Activated B cell treated with CpG ODN at 0.5 μM for 24 hours (primary cell): ENCODE results near the gene CNEP1R1. TPM values are rescaled to one million over a fixed set of nuclear protein-coding genes. Genes with fewer than 3 reads are reported as not detected.

Source experiments
- ATAC-seq: fragments of 200-7000 bp; cut with Tn5 transposase; one replicate; pipeline ENCODE4 v1.10.0; 2021; ENCODE audit warnings: low read depth, mild to moderate bottlenecking, moderate library complexity
- CTCF ChIA-PET: fragments of 350-600 bp; sonication (Branson Sonifier 250); formaldehyde crosslinking; loops from one replicate; lab custom pipeline; 2021; ENCODE audit warnings: antibody characterized with exemption; lab: Charles Lee
- POLR2A ChIA-PET: fragments of 350-600 bp; sonication (Branson Sonifier 250); formaldehyde crosslinking; loops from one replicate; lab custom pipeline; 2021; ENCODE audit warnings: antibody characterized with exemption; lab: Charles Lee
- DNase-seq: peaks from one replicate; pipeline ENCODE4 v3.0.0; 2022
- H3K27ac Mint-ChIP-seq: one replicate; pipeline ENCODE4 v1.8.0; 2020; ENCODE audit warnings: mixed read lengths
- H3K27me3 Mint-ChIP-seq: one replicate; pipeline ENCODE4 v1.8.0; 2021; ENCODE audit warnings: mixed read lengths
- H3K36me3 Mint-ChIP-seq: one replicate; pipeline ENCODE4 v1.8.0; 2021; ENCODE audit warnings: low read depth, mixed read lengths
- H3K4me1 Mint-ChIP-seq: one replicate; pipeline ENCODE4 v1.8.0; 2021; ENCODE audit warnings: mixed read lengths
- H3K4me3 Mint-ChIP-seq: one replicate; pipeline ENCODE4 v1.8.0; 2020; ENCODE audit warnings: mild to moderate bottlenecking, mixed read lengths
- H3K9me3 Mint-ChIP-seq: one replicate; pipeline ENCODE4 v1.8.0; 2020; ENCODE audit warnings: mixed read lengths
- CTCF ChIP-seq: fragments of 200-600 bp; IDR thresholded peaks from one replicate; pipeline ENCODE4 v1.8.0; 2022; ENCODE audit warnings: antibody characterized with exemption, mild to moderate bottlenecking
- intact Hi-C: fragments of 100-400 bp; cut with micrococcal nuclease; formaldehyde crosslinking; loops from one replicate; pipeline ENCODE4 v1.15.1; 2024
- total RNA-seq: library from RNA; stranded (reverse); gene quantifications from 2 replicates; pipeline ENCODE4 v1.2.3, GENCODE V29; 2022

The CNEP1R1 gene
- total RNA-seq, 1 donor from 2014 or later = 31.0 TPM

GRCh38 chr16:50065241-50065623 is 40.2 kb downstream of the CNEP1R1 start:
- Mint-ChIP-seq H3K27ac (peak overlapping the region; percentile 90), H3K4me1 (peaks cover 29% of the 10 kb centered on the region), H3K4me3 (peak overlapping the region; percentile 90), H3K27me3 (no peaks in the 10 kb centered on the region), H3K9me3 (no peaks in the 10 kb centered on the region), H3K36me3 (peaks cover 10% of the 10 kb centered on the region)
- intact Hi-C loops = loop anchor here (1.0 to 5.0 kb wide), 4 partner anchors 40 to 676 kb away; partner anchors contain the start of genes CNEP1R1 and ZNF423
- DNase-seq (no peak), ATAC-seq (no peak)
- ChIA-PET CTCF (interaction anchor here (1.0 to 1.7 kb wide), 2 partner anchors 40 to 741 kb away, joined by 4 to 12 read pairs; partner anchors contain the start of gene CNEP1R1), POLR2A (interaction anchor here (1.2 to 2.4 kb wide), 6 partner anchors 40 to 677 kb away, joined by 3 to 17 read pairs (median 8); partner anchors contain the start of genes CNEP1R1, CYLD and TENT4B)
- no peak for TF ChIP-seq CTCF

- H3K4me1 Mint-ChIP-seq = peaks cover 31% of the 10 kb centered on the region
- peak within 1 kb of the TSS; percentile 90 for H3K4me3 Mint-ChIP-seq
- DNase-seq = peak; percentile 92
- ChIA-PET CTCF (interaction anchor here (0.6 to 1.7 kb wide), 4 partner anchors 40 to 740 kb away, joined by 3 to 12 read pairs (median 4); partner anchors contain the start of gene CNEP1R1), POLR2A (interaction anchor here (0.7 to 2.4 kb wide), 10 partner anchors 41 to 676 kb away, joined by 3 to 17 read pairs (median 4); partner anchors contain the start of genes CNEP1R1, CYLD and TENT4B)
- H3K9me3 Mint-ChIP-seq = no peaks in the 10 kb centered on the region
- H3K36me3 Mint-ChIP-seq = peaks cover 16% of the 10 kb centered on the region
- TF ChIP-seq CTCF = no peak
- ATAC-seq = peak; percentile 85
- H3K27ac Mint-ChIP-seq = peak within 1 kb of the TSS; percentile 90
- no peaks in the 10 kb centered on the region for H3K27me3 Mint-ChIP-seq
- intact Hi-C loops = loop anchor here (1.0 to 5.0 kb wide), 5 partner anchors 41 to 675 kb away; partner anchors contain the start of genes CNEP1R1 and ZNF423
Observed at GRCh38 chr16:50065624-50066481, 40.8 kb downstream of the CNEP1R1 start, which contains the start of gene HEATR3. TSS of gene HEATR3 (plus strand) at chr16:50065970. CDS start at chr16:50066132, 162 bp downstream.

- ATAC-seq = no peak
- TF ChIP-seq CTCF = no peak
- Mint-ChIP-seq H3K4me1 (peaks cover 31% of the 10 kb centered on the region), H3K36me3 (peaks cover 20% of the 10 kb centered on the region), H3K27ac (peak overlapping the region; percentile 81), H3K27me3 (no peaks in the 10 kb centered on the region), H3K9me3 (no peaks in the 10 kb centered on the region), H3K4me3 (peak overlapping the region; percentile 90)
- ChIA-PET POLR2A (interaction anchor here (0.7 to 2.4 kb wide), 10 partner anchors 42 to 675 kb away, joined by 3 to 17 read pairs (median 3); partner anchors contain the start of genes CNEP1R1, CYLD and TENT4B), CTCF (interaction anchor here (1.0 to 2.7 kb wide), 5 partner anchors 41 to 599 kb away, joined by 5 to 17 read pairs (median 12); partner anchors contain the start of gene CNEP1R1)
- intact Hi-C loops = loop anchor here (1.0 to 5.0 kb wide), 3 partner anchors 86 to 209 kb away; partner anchors contain the start of gene ZNF423
- DNase-seq = no peak
Observed at GRCh38 chr16:50066482-50067289, 41.7 kb downstream of the CNEP1R1 start.

GRCh38 chr16:50067290-50067853 is 42.3 kb downstream of the CNEP1R1 start:
- no peak for ATAC-seq
- Mint-ChIP-seq H3K36me3 (peaks cover 21% of the 10 kb centered on the region), H3K4me1 (peaks cover 31% of the 10 kb centered on the region), H3K27ac (no peak overlapping the region), H3K4me3 (peak overlapping the region; percentile 90), H3K27me3 (no peaks in the 10 kb centered on the region), H3K9me3 (no peaks in the 10 kb centered on the region)
- no peak for TF ChIP-seq CTCF
- ChIA-PET POLR2A (interaction anchor here (0.7 to 2.4 kb wide), 3 partner anchors 84 to 674 kb away, joined by 3 to 9 read pairs (median 3); partner anchors contain the start of gene CYLD), CTCF (interaction anchor here (0.7 to 2.7 kb wide), 4 partner anchors 43 to 599 kb away, joined by 3 to 17 read pairs (median 10); partner anchors contain the start of gene CNEP1R1)
- DNase-seq = no peak
- intact Hi-C loops = loop anchor here (1.0 to 5.0 kb wide), 2 partner anchors 143 to 210 kb away; partner anchors contain the start of gene ZNF423
